GM21515 (cell line): ENCODE measurements around the gene SPC24.

Source experiments
- ATAC-seq: cut with Tn5 transposase; IDR thresholded peaks from one replicate; pipeline ENCODE4 v1.9.1; 2021; ENCODE audit not compliant: unreplicated experiment

SPC24 gene

GRCh38 chr19:11155373-11156120 is at the start of gene SPC24:
Gene SPC24, minus strand, starts transcription at chr19:11155782. Its CDS starts 6 bp downstream, at chr19:11155776.
- peak; percentile 95 for ATAC-seq

- ATAC-seq = no peak
These were observed 49.4 kb upstream of the SPC24 start for GRCh38 chr19:11204943-11205349.

GRCh38 chr19:11204076-11204602 is 48.6 kb upstream of the SPC24 start:
- no peak for ATAC-seq

- no peak for ATAC-seq
These were observed 47.9 kb upstream of the SPC24 start for GRCh38 chr19:11203194-11204075.

- no peak for ATAC-seq
These were observed 47.1 kb upstream of the SPC24 start for GRCh38 chr19:11202488-11203193.

- no peak for ATAC-seq
These were observed 46.2 kb upstream of the SPC24 start for GRCh38 chr19:11201791-11202190.

GRCh38 chr19:11200931-11201330 is 45.3 kb upstream of the SPC24 start:
- no peak for ATAC-seq

GRCh38 chr19:11200015-11200574 is 44.5 kb upstream of the SPC24 start:
- ATAC-seq = no peak

- no peak for ATAC-seq
These were observed 43.9 kb upstream of the SPC24 start for GRCh38 chr19:11199517-11199916.

GRCh38 chr19:11198769-11199424 is 43.3 kb upstream of the SPC24 start:
- ATAC-seq = no peak

- ATAC-seq = no peak
These were observed 42.6 kb upstream of the SPC24 start for GRCh38 chr19:11198175-11198534.

- ATAC-seq = peak; percentile 61
These were observed 42.0 kb upstream of the SPC24 start, which contains the start of gene KANK2 for GRCh38 chr19:11197291-11198174. Gene KANK2, minus strand, starts transcription at chr19:11197545. Its CDS starts 3,034 bp downstream, at chr19:11194511.

GRCh38 chr19:11196406-11197287 is 41.1 kb upstream of the SPC24 start:
- no peak for ATAC-seq

GRCh38 chr19:11195681-11196080 is 40.1 kb upstream of the SPC24 start:
- ATAC-seq = no peak

GRCh38 chr19:11194656-11195558 is 39.3 kb upstream of the SPC24 start:
- ATAC-seq = no peak

GRCh38 chr19:11194173-11194572 is 38.6 kb upstream of the SPC24 start:
- ATAC-seq = no peak
